Measurements from ENCODE around the gene PNPLA1. TPM values are rescaled to one million over a fixed set of nuclear protein-coding genes. Genes with fewer than 3 reads are reported as not detected.

Gene PNPLA1
- total RNA-seq, 1 donor from 2014 or later = not detected

GRCh38 chr6:36232172-36232571 is 37.7 kb upstream of the PNPLA1 start:
- no peak overlapping the region for H3K4me3 ChIP-seq (ENCODE audit: low read depth, low read length)
- TF ChIP-seq, protein P1, sequence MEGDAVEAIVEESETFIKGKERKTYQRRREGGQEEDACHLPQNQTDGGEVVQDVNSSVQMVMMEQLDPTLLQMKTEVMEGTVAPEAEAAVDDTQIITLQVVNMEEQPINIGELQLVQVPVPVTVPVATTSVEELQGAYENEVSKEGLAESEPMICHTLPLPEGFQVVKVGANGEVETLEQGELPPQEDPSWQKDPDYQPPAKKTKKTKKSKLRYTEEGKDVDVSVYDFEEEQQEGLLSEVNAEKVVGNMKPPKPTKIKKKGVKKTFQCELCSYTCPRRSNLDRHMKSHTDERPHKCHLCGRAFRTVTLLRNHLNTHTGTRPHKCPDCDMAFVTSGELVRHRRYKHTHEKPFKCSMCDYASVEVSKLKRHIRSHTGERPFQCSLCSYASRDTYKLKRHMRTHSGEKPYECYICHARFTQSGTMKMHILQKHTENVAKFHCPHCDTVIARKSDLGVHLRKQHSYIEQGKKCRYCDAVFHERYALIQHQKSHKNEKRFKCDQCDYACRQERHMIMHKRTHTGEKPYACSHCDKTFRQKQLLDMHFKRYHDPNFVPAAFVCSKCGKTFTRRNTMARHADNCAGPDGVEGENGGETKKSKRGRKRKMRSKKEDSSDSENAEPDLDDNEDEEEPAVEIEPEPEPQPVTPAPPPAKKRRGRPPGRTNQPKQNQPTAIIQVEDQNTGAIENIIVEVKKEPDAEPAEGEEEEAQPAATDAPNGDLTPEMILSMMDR (IDR thresholded peaks at IDR 0.05; ENCODE audit: insufficient read depth, low read length, poor library complexity, severe bottlenecking) = no peak
- H3K27me3 ChIP-seq (ENCODE audit: control insufficient read depth, insufficient read depth, low read length) = no peaks in the 10 kb centered on the region
- H3K36me3 ChIP-seq (ENCODE audit: control insufficient read depth, insufficient read depth, low read length) = peaks cover 1% of the 10 kb centered on the region
- no peak for DNase-seq (ENCODE audit: low read depth)

DNA sequence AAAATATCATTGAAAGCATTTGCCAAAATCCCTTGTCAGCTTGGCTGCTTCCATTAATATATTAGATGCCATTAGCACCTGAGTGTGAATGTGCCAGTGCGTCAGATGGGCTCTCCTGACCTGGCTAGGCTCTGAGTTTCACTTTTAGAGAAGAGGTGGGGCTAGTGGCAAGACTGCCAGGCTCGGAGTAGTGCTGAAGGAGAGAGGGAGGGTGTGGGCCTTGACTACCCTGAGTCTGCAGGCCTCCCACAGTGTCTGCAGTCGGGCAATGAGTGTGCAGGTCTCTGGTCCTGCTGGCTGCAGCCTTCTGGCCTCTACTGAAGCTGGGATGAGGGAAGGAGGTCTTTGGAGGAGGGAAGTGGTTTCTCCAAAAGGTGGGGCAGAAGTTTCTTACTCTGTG is 34.6 kb upstream of the PNPLA1 start:
- H3K36me3 ChIP-seq (ENCODE audit: control insufficient read depth, insufficient read depth, low read length) = no peaks in the 10 kb centered on the region
- DNase-seq (ENCODE audit: low read depth) = no peak
- H3K27me3 ChIP-seq (ENCODE audit: control insufficient read depth, insufficient read depth, low read length) = no peaks in the 10 kb centered on the region
- H3K4me3 ChIP-seq (ENCODE audit: low read depth, low read length) = no peak overlapping the region
- TF ChIP-seq, protein P1 (IDR thresholded peaks at IDR 0.05; ENCODE audit: insufficient read depth, low read length, poor library complexity, severe bottlenecking) = no peak

- no peak for DNase-seq (ENCODE audit: low read depth)
- H3K36me3 ChIP-seq (ENCODE audit: control insufficient read depth, insufficient read depth, low read length) = no peaks in the 10 kb centered on the region
- no peaks in the 10 kb centered on the region for H3K27me3 ChIP-seq (ENCODE audit: control insufficient read depth, insufficient read depth, low read length)
- TF ChIP-seq, protein P1 (IDR thresholded peaks at IDR 0.05; ENCODE audit: insufficient read depth, low read length, poor library complexity, severe bottlenecking) = no peak
- no peak overlapping the region for H3K4me3 ChIP-seq (ENCODE audit: low read depth, low read length)
Measured at GRCh38 chr6:36235862-36236261, 34.0 kb upstream of the PNPLA1 start.

DNA sequence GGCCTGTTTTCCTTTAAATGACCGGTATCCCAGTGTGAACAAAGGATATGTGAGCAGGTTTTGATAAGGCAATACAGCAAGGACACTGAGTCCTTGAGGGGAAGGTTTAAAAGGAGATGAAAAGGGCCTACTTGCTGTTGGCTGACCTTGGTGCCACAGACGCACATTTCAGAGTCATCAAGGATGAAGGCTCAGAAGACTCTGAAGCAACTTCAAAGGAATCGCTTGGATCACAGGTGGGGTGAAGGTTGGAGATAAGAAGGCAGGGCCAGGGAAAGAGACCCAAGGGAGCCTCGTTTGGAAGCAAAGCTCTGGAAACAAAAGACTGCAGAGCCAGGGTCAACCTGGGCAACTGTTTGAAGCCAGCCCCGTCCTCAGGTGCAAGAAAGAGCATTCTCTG is 30.1 kb upstream of the PNPLA1 start:
- Histone ChIP-seq H3K27me3 (ENCODE audit: control insufficient read depth, insufficient read depth, low read length) (no peaks in the 10 kb centered on the region), H3K36me3 (ENCODE audit: control insufficient read depth, insufficient read depth, low read length) (no peaks in the 10 kb centered on the region), H3K4me3 (ENCODE audit: low read depth, low read length) (no peak overlapping the region)
- TF ChIP-seq, protein P1 (IDR thresholded peaks at IDR 0.05; ENCODE audit: insufficient read depth, low read length, poor library complexity, severe bottlenecking) = no peak
- no peak for DNase-seq (ENCODE audit: low read depth)

- TF ChIP-seq, protein P1 (IDR thresholded peaks at IDR 0.05; ENCODE audit: insufficient read depth, low read length, poor library complexity, severe bottlenecking) = no peak
- DNase-seq (ENCODE audit: low read depth) = no peak
- H3K36me3 ChIP-seq (ENCODE audit: control insufficient read depth, insufficient read depth, low read length) = no peaks in the 10 kb centered on the region
Measured at GRCh38 chr6:36241728-36242127, 28.1 kb upstream of the PNPLA1 start.

GRCh38 chr6:36242161-36242560 is 27.7 kb upstream of the PNPLA1 start:
- no peaks in the 10 kb centered on the region for H3K27me3 ChIP-seq (ENCODE audit: control insufficient read depth, insufficient read depth, low read length)
- no peak for DNase-seq (ENCODE audit: low read depth)
- H3K36me3 ChIP-seq (ENCODE audit: control insufficient read depth, insufficient read depth, low read length) = no peaks in the 10 kb centered on the region
- TF ChIP-seq, protein P1 (IDR thresholded peaks at IDR 0.05; ENCODE audit: insufficient read depth, low read length, poor library complexity, severe bottlenecking) = no peak
- no peak overlapping the region for H3K4me3 ChIP-seq (ENCODE audit: low read depth, low read length)

More at GRCh38 chr6:36241728-36242127, 28.1 kb upstream of the PNPLA1 start:
- Histone ChIP-seq H3K4me3 (ENCODE audit: low read depth, low read length) (no peak overlapping the region), H3K27me3 (ENCODE audit: control insufficient read depth, insufficient read depth, low read length) (no peaks in the 10 kb centered on the region)

All from kidney epithelial cell (primary cell).